NCI-H1417 (cell line): Measurements from ENCODE around the gene SOHLH1.

Source experiments
- DNase-seq, 3 experiments: peaks; one replicate each; lab custom pipeline; 2025; lab: John Stamatoyannopoulos, UW

SOHLH1 gene

GRCh38 chr9:135661816-135662560 is 37.3 kb downstream of the SOHLH1 start:
- DNase-seq: no peak

GRCh38 chr9:135660407-135660806 is 38.9 kb downstream of the SOHLH1 start:
- DNase-seq: no peak

GRCh38 chr9:135659252-135659651 is 40.0 kb downstream of the SOHLH1 start:
- no peak for DNase-seq

- DNase-seq: no peak
Measured at GRCh38 chr9:135657416-135657815, 41.9 kb downstream of the SOHLH1 start.

GRCh38 chr9:135655317-135655716 is 44.0 kb downstream of the SOHLH1 start:
- no peak for DNase-seq

- DNase-seq: no peak
Measured at GRCh38 chr9:135650408-135650807, 48.9 kb downstream of the SOHLH1 start.

GRCh38 chr9:135649508-135649907 is 49.8 kb downstream of the SOHLH1 start:
- DNase-seq: no peak

GRCh38 chr9:135648494-135649410 is 50.5 kb downstream of the SOHLH1 start:
- no peak for DNase-seq

GRCh38 chr9:135647884-135648283 is 51.4 kb downstream of the SOHLH1 start:
- no peak for DNase-seq

- no peak for DNase-seq
Measured at GRCh38 chr9:135644631-135645218, 54.6 kb downstream of the SOHLH1 start.
